ENCODE measurements around the gene HYAL4. TPM values are rescaled to one million over a fixed set of nuclear protein-coding genes. Genes with fewer than 3 reads are reported as not detected.

Gene HYAL4
- total RNA-seq, 1 experiment from 2014 or later = not detected

DNA sequence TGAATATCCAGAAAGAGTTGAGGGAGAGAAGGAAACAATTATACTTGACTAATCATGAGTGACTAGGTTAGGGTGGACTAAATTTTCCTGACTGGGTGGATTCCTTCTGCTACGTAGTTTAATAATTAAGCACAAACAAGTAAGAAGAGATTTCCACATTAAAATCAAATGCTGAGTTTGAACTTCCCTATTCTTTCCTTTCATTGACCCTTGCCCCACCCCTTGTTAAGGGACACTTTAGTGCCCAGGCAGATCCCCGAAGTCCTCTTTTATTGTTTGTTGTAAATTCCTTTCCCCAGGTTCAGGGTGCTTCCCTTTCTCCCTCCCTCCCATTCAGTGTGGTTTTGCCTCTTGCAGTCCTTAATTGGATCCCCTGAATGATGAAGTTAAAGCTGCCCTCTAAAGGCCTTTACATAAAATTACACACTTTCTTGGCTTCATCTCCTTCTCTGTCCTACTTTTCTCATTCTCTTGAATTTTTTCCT, 71.3 kb downstream of the HYAL4 start:
- Histone ChIP-seq H3K36me3 (ENCODE audit: insufficient read depth, low read length, poor library complexity, severe bottlenecking) (no peaks in the 10 kb centered on the region), H3K4me1 (ENCODE audit: insufficient read depth, low read length, poor library complexity, severe bottlenecking) (no peaks in the 10 kb centered on the region), H3K27ac (ENCODE audit: low read depth, low read length, poor library complexity, severe bottlenecking) (no peak overlapping the region), H3K27me3 (replicated peaks; ENCODE audit: insufficient read depth, low read depth, low read length, poor library complexity) (no peaks in the 10 kb centered on the region), H3K9me3 (ENCODE audit: low read depth, low read length, poor library complexity, severe bottlenecking) (no peaks in the 10 kb centered on the region), H3K4me3 (ENCODE audit: low read depth, low read length, poor library complexity, severe bottlenecking) (no peak overlapping the region)
- TF ChIP-seq, protein P1, sequence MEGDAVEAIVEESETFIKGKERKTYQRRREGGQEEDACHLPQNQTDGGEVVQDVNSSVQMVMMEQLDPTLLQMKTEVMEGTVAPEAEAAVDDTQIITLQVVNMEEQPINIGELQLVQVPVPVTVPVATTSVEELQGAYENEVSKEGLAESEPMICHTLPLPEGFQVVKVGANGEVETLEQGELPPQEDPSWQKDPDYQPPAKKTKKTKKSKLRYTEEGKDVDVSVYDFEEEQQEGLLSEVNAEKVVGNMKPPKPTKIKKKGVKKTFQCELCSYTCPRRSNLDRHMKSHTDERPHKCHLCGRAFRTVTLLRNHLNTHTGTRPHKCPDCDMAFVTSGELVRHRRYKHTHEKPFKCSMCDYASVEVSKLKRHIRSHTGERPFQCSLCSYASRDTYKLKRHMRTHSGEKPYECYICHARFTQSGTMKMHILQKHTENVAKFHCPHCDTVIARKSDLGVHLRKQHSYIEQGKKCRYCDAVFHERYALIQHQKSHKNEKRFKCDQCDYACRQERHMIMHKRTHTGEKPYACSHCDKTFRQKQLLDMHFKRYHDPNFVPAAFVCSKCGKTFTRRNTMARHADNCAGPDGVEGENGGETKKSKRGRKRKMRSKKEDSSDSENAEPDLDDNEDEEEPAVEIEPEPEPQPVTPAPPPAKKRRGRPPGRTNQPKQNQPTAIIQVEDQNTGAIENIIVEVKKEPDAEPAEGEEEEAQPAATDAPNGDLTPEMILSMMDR (conservative IDR thresholded peaks at IDR 0.05; ENCODE audit: low read depth, low read length) = peak; percentile 59
- TF ChIP-seq EZH2 (IDR thresholded peaks at IDR 0.05; ENCODE audit: borderline replicate concordance, low read depth, low read length, poor library complexity, severe bottlenecking) = no peak
- intact Hi-C loops (cut with micrococcal nuclease; ENCODE audit: unreplicated experiment) = no loop called here
- CTCF ChIA-PET = interaction anchor here (0.6 kb wide), 1 partner anchor 281 kb away, joined by 8 read pairs; no protein-coding TSS in a partner anchor
- POLR2A ChIA-PET (ENCODE audit: low non-redundant PET) = no interaction called here
- no TSS peak for BruUV-seq (replicated peaks)
- DNase-seq (ENCODE audit: low spot score) = peak; percentile 63

GRCh38 chr7:123917878-123918277, 72.9 kb downstream of the HYAL4 start:
- CTCF ChIA-PET = no interaction called here
- intact Hi-C loops (cut with micrococcal nuclease; ENCODE audit: unreplicated experiment) = no loop called here

GRCh38 chr7:123918309-123918708, 73.3 kb downstream of the HYAL4 start:
- no peaks in the 10 kb centered on the region for H3K9me3 ChIP-seq (ENCODE audit: low read depth, low read length, poor library complexity, severe bottlenecking)
- no peak overlapping the region for H3K27ac ChIP-seq (ENCODE audit: low read depth, low read length, poor library complexity, severe bottlenecking)
- no peaks in the 10 kb centered on the region for H3K4me1 ChIP-seq (ENCODE audit: insufficient read depth, low read length, poor library complexity, severe bottlenecking)
- ChIA-PET POLR2A (ENCODE audit: low non-redundant PET) (no interaction called here), CTCF (no interaction called here)
- no peak for TF ChIP-seq EZH2 (IDR thresholded peaks at IDR 0.05; ENCODE audit: borderline replicate concordance, low read depth, low read length, poor library complexity, severe bottlenecking)
- TF ChIP-seq, protein P1 (conservative IDR thresholded peaks at IDR 0.05; ENCODE audit: low read depth, low read length) = no peak
- intact Hi-C loops (cut with micrococcal nuclease; ENCODE audit: unreplicated experiment) = no loop called here
- no peak for DNase-seq (ENCODE audit: low spot score)
- H3K27me3 ChIP-seq (replicated peaks; ENCODE audit: insufficient read depth, low read depth, low read length, poor library complexity) = no peaks in the 10 kb centered on the region
- no peaks in the 10 kb centered on the region for H3K36me3 ChIP-seq (ENCODE audit: insufficient read depth, low read length, poor library complexity, severe bottlenecking)
- no peak overlapping the region for H3K4me3 ChIP-seq (ENCODE audit: low read depth, low read length, poor library complexity, severe bottlenecking)
- no TSS peak for BruUV-seq (replicated peaks)

More at GRCh38 chr7:123917878-123918277, 72.9 kb downstream of the HYAL4 start:
- Histone ChIP-seq H3K36me3 (ENCODE audit: insufficient read depth, low read length, poor library complexity, severe bottlenecking) (no peaks in the 10 kb centered on the region), H3K27ac (ENCODE audit: low read depth, low read length, poor library complexity, severe bottlenecking) (no peak overlapping the region), H3K27me3 (replicated peaks; ENCODE audit: insufficient read depth, low read depth, low read length, poor library complexity) (no peaks in the 10 kb centered on the region), H3K4me3 (ENCODE audit: low read depth, low read length, poor library complexity, severe bottlenecking) (no peak overlapping the region), H3K9me3 (ENCODE audit: low read depth, low read length, poor library complexity, severe bottlenecking) (no peaks in the 10 kb centered on the region), H3K4me1 (ENCODE audit: insufficient read depth, low read length, poor library complexity, severe bottlenecking) (no peaks in the 10 kb centered on the region)
- TF ChIP-seq EZH2 (IDR thresholded peaks at IDR 0.05; ENCODE audit: borderline replicate concordance, low read depth, low read length, poor library complexity, severe bottlenecking) = no peak
- TF ChIP-seq, protein P1 (conservative IDR thresholded peaks at IDR 0.05; ENCODE audit: low read depth, low read length) = no peak
- DNase-seq (ENCODE audit: low spot score) = no peak
- BruUV-seq (replicated peaks) = no TSS peak
- POLR2A ChIA-PET (ENCODE audit: low non-redundant PET) = no interaction called here
